ENCODE data around the gene SORCS1.

GRCh38 chr10:106873770-106874603 lies 290.5 kb downstream of the SORCS1 start:
- no peak for TF ChIP-seq EZH2phosphoT487 (IDR thresholded peaks at IDR 0.05)
- no peak for TF ChIP-seq EZH2 (IDR thresholded peaks at IDR 0.05)

Measured in neural progenitor cell (in vitro differentiated cells).